Vagina (tissue), 2 donors: ENCODE results near the gene TAT. TPM values are rescaled to one million over a fixed set of nuclear protein-coding genes. Genes with fewer than 3 reads are reported as not detected.

ENCODE experiments used
- DNase-seq, 2 donors: peaks; one replicate each; pipeline ENCODE4 v3.0.0-alpha.2; 2017; ENCODE audit errors: extremely low spot score in 2 of 2
- H3K27ac ChIP-seq: fragments of 200-600 bp; sonication (generic); one replicate; pipeline ENCODE4 v1.5.1; 2019
- H3K27me3 ChIP-seq: fragments of 200-600 bp; sonication (generic); one replicate; pipeline ENCODE4 v1.5.1; 2019
- H3K36me3 ChIP-seq, 2 donors: fragments of 200-600 bp; sonication (generic); one replicate each; pipeline ENCODE4 v1.5.1; 2017 to 2019
- H3K4me1 ChIP-seq: fragments of 200-600 bp; sonication (generic); one replicate; pipeline ENCODE4 v1.5.1; 2019
- H3K4me3 ChIP-seq, 2 donors: fragments of 200-600 bp; sonication (generic); 1 replicate in 1 of 2; 2 replicates in 1 of 2; pipeline ENCODE4 v1.5.1; 2016 to 2019
- H3K9me3 ChIP-seq: fragments of 200-600 bp; sonication (generic); one replicate; pipeline ENCODE4 v1.5.1; 2019
- CTCF ChIP-seq, 3 experiments: fragments of 450-650 bp in 2 of 3; fragments of 200-600 bp in 1 of 3; sonication (generic) in 1 of 3; IDR thresholded peaks; one replicate each; pipeline ENCODE4 v1.5.1; 2017 to 2019; ENCODE audit warnings: antibody characterized with exemption in 3 of 3, mild to moderate bottlenecking in 2 of 3, moderate library complexity in 2 of 3
- POLR2A ChIP-seq, 2 donors: fragments of 450-650 bp; IDR thresholded peaks; one replicate each; pipeline ENCODE4 v1.6.1; 2017; ENCODE audit warnings: antibody characterized with exemption in 2 of 2, mild to moderate bottlenecking in 2 of 2, moderate library complexity in 2 of 2
- POLR2AphosphoS5 ChIP-seq, 2 donors: sonication (generic); formaldehyde crosslinking; IDR thresholded peaks; one replicate each; pipeline ENCODE4 v1.9.0; 2017; ENCODE audit warnings: antibody characterized with exemption in 2 of 2, mild to moderate bottlenecking in 2 of 2, low read depth in 1 of 2; ENCODE audit not compliant: insufficient read depth in 1 of 2
- intact Hi-C: fragments of 100-400 bp; cut with DNase I; formaldehyde crosslinking; loops from one replicate; pipeline ENCODE4 v1.15.1; 2023
- small RNA-seq: library from RNA; depleted of rRNA; stranded (forward); fragments of <200 nt; gene quantifications from one replicate; pipeline ENCODE3, GENCODE V24; 2016
- total RNA-seq: library from RNA; depleted of rRNA; stranded (reverse); fragments of >200 nt; gene quantifications from one replicate; pipeline ENCODE4 v1.2.3, GENCODE V29; 2016

Gene TAT
- total RNA-seq, 1 donor from 2014 or later: not detected

GRCh38 chr16:71520550-71520949, 56.3 kb downstream of the TAT start:
- no peak for DNase-seq
- intact Hi-C loops: no loop called here
- no peaks in the 10 kb centered on the region for H3K4me1 ChIP-seq
- no peaks in the 10 kb centered on the region for H3K9me3 ChIP-seq
- H3K4me3 ChIP-seq: no peak overlapping the region
- no peak overlapping the region for H3K27ac ChIP-seq
- TF ChIP-seq CTCF (IDR thresholded peaks at IDR 0.05) (no peak), POLR2A (IDR thresholded peaks at IDR 0.05) (no peak), POLR2AphosphoS5 (IDR thresholded peaks at IDR 0.05; ENCODE audit: insufficient read depth in 1 of 2, low read depth in 1 of 2) (no peak)
- no peaks in the 10 kb centered on the region for H3K36me3 ChIP-seq
- H3K27me3 ChIP-seq: no peaks in the 10 kb centered on the region

Small RNA genes lying within 50 kb of the gene (small RNA-seq; reads per million reads assigned to genes)
- not detected for gene RNU6-1061P

Other genes with a start within 250 kb of the TAT start
- gene CALB2, start 218.4 kb downstream of the TAT start, total RNA-seq: 3.9 TPM
- not detected for gene TLE7, start 135.0 kb downstream of the TAT start, total RNA-seq
- 7.1 TPM for gene ZNF23, start 114.8 kb downstream of the TAT start, total RNA-seq
- gene ZNF19, start 87.8 kb downstream of the TAT start, total RNA-seq: 2.2 TPM
- gene CHST4, start 50.7 kb downstream of the TAT start, total RNA-seq: not detected
- gene MARVELD3, start 49.1 kb upstream of the TAT start, total RNA-seq: 4.7 TPM
- gene PHLPP2, start 147.6 kb upstream of the TAT start, total RNA-seq: 6.4 TPM
- 116 TPM for gene AP1G1, start 231.7 kb upstream of the TAT start, total RNA-seq